HG03575 (cell line): Measurements from ENCODE around the gene GARNL3.

Experiments used
- ATAC-seq: cut with Tn5 transposase; IDR thresholded peaks from one replicate; pipeline ENCODE4 v1.9.1; 2021; ENCODE audit not compliant: unreplicated experiment, insufficient number of reproducible peaks, low FRiP score; ENCODE audit errors: extremely low read depth

The GARNL3 gene

GRCh38 chr9:127336506-127337352 is 72.2 kb downstream of the GARNL3 start:
- no peak for ATAC-seq

- no peak for ATAC-seq
These were observed 76.1 kb downstream of the GARNL3 start for GRCh38 chr9:127340721-127341120.

GRCh38 chr9:127341152-127341551 is 76.6 kb downstream of the GARNL3 start:
- ATAC-seq = no peak

GRCh38 chr9:127344368-127345000 is 79.9 kb downstream of the GARNL3 start:
- ATAC-seq = no peak

- ATAC-seq = no peak
These were observed 81.0 kb downstream of the GARNL3 start for GRCh38 chr9:127345566-127345965.

- ATAC-seq = no peak
These were observed 82.0 kb downstream of the GARNL3 start for GRCh38 chr9:127346584-127346983.

- no peak for ATAC-seq
These were observed 83.5 kb downstream of the GARNL3 start for GRCh38 chr9:127347831-127348776.

- ATAC-seq = no peak
These were observed 85.0 kb downstream of the GARNL3 start for GRCh38 chr9:127349483-127350113.

GRCh38 chr9:127351182-127352166 is 86.9 kb downstream of the GARNL3 start:
- ATAC-seq = no peak

GRCh38 chr9:127353882-127354281 is 89.3 kb downstream of the GARNL3 start:
- no peak for ATAC-seq

- no peak for ATAC-seq
These were observed 92.3 kb downstream of the GARNL3 start for GRCh38 chr9:127356906-127357305.

GRCh38 chr9:127358023-127358535 is 93.5 kb downstream of the GARNL3 start:
- ATAC-seq = no peak

- ATAC-seq = no peak
These were observed 94.2 kb downstream of the GARNL3 start for GRCh38 chr9:127358770-127359169.

GRCh38 chr9:127360250-127360649 is 95.7 kb downstream of the GARNL3 start:
- ATAC-seq = no peak

- no peak for ATAC-seq
These were observed 96.3 kb downstream of the GARNL3 start for GRCh38 chr9:127360829-127361228.

- no peak for ATAC-seq
These were observed 97.0 kb downstream of the GARNL3 start for GRCh38 chr9:127361561-127361960.

GRCh38 chr9:127362829-127363228 is 98.3 kb downstream of the GARNL3 start:
- ATAC-seq = no peak

- no peak for ATAC-seq
These were observed 100.9 kb downstream of the GARNL3 start for GRCh38 chr9:127365461-127365860.
